Keratinocyte (primary cell): ENCODE data around the gene IDH1. TPM values are rescaled to one million over a fixed set of nuclear protein-coding genes. Genes with fewer than 3 reads are reported as not detected.

Source experiments
- DNase-seq: peaks from one replicate; pipeline ENCODE4 v3.0.0-alpha.2; 2011; ENCODE audit warnings: low read depth, missing footprints, low spot score
- FAIRE-seq: peaks from 2 replicates; lab custom pipeline; 2011; peaks lifted over from hg19 to GRCh38; lab: Jason Lieb, UNC
- H2AFZ ChIP-seq: 2 replicates; pipeline ENCODE4 v1.6.0; 2012; ENCODE audit warnings: low read length, control low read depth, inconsistent platforms; ENCODE audit not compliant: control insufficient read depth
- H3K27ac ChIP-seq: 2 replicates; pipeline ENCODE4 v1.5.1; 2011; ENCODE audit warnings: low read length; ENCODE audit not compliant: control insufficient read depth, insufficient read depth
- H3K27me3 ChIP-seq: 3 replicates; pipeline ENCODE4 v1.6.0; 2011; ENCODE audit warnings: low read length; ENCODE audit not compliant: control insufficient read depth, insufficient read depth; ENCODE audit errors: extremely low read depth
- H3K36me3 ChIP-seq, 2 experiments: 2 replicates in 1 of 2; 3 replicates in 1 of 2; pipeline ENCODE4 v1.5.1; 2011; ENCODE audit warnings: low read length in 2 of 2, mild to moderate bottlenecking in 1 of 2; ENCODE audit not compliant: control insufficient read depth in 2 of 2, insufficient read depth in 2 of 2; ENCODE audit errors: extremely low read depth in 1 of 2
- H3K4me1 ChIP-seq: 3 replicates; pipeline ENCODE4 v1.5.1; 2011; ENCODE audit warnings: low read length; ENCODE audit not compliant: control insufficient read depth, insufficient read depth; ENCODE audit errors: extremely low read depth
- H3K4me2 ChIP-seq: 3 replicates; pipeline ENCODE4 v1.6.0; 2011; ENCODE audit warnings: low read depth, low read length; ENCODE audit not compliant: control insufficient read depth, insufficient read depth; ENCODE audit errors: extremely low read depth
- H3K4me3 ChIP-seq, 3 experiments: fragments of 200-600 bp in 1 of 3; sonication (generic) in 1 of 3; 2 replicates in 2 of 3; 3 replicates in 1 of 3; pipeline ENCODE4 v1.5.1; 2011 to 2016; ENCODE audit warnings: low read length in 3 of 3, mild to moderate bottlenecking in 3 of 3, control low read depth in 2 of 3, inconsistent platforms in 1 of 3, low read depth in 1 of 3, mixed read lengths in 1 of 3, mixed run types in 1 of 3, moderate library complexity in 1 of 3; ENCODE audit not compliant: control insufficient read depth in 2 of 3, insufficient read depth in 2 of 3; ENCODE audit errors: extremely low read depth in 1 of 3
- H3K79me2 ChIP-seq: 2 replicates; pipeline ENCODE4 v1.6.0; 2012; ENCODE audit warnings: low read length; ENCODE audit not compliant: control insufficient read depth, insufficient read depth
- H3K9ac ChIP-seq: 3 replicates; pipeline ENCODE4 v1.6.0; 2011; ENCODE audit warnings: low read length; ENCODE audit not compliant: control insufficient read depth, insufficient read depth; ENCODE audit errors: extremely low read depth
- H3K9me1 ChIP-seq: 3 replicates; pipeline ENCODE4 v1.6.0; 2011; ENCODE audit warnings: low read length; ENCODE audit not compliant: control insufficient read depth, insufficient read depth; ENCODE audit errors: extremely low read depth
- H3K9me3 ChIP-seq: 2 replicates; pipeline ENCODE4 v1.5.1; 2012; ENCODE audit warnings: low read depth, low read length; ENCODE audit not compliant: control insufficient read depth
- H4K20me1 ChIP-seq: 3 replicates; pipeline ENCODE4 v1.6.0; 2011; ENCODE audit warnings: low read length; ENCODE audit not compliant: control insufficient read depth, insufficient read depth; ENCODE audit errors: extremely low read depth
- EZH2 ChIP-seq: IDR thresholded peaks from one replicate; pipeline ENCODE4 v1.6.1; 2012; ENCODE audit warnings: inconsistent platforms, mild to moderate bottlenecking, low read length, moderate library complexity
- dilution Hi-C: fragments of 300-500 bp; cut with MboI; formaldehyde crosslinking; loops from one replicate; pipeline ENCODE4 v1.7.0; 2020; ENCODE audit warnings: low sequenced_read_pairs; ENCODE audit not compliant: extremely low pct_ligation_motif_present
- polyA plus RNA-seq, 5 experiments: library from polyadenylated mRNA; depleted of rRNA in 3 of 5; stranded (reverse) in 3 of 5; stranded (forward) in 1 of 5; unstranded in 1 of 5; fragments of >200 nt; gene quantifications; 1 replicate in 1 of 5; 2 replicates in 3 of 5; 3 replicates in 1 of 5; pipeline versions ENCODE4 v1.2.1 to v1.2.3, GENCODE V29; 2011 to 2012; ENCODE audit warnings: missing spikeins in 2 of 5, low read depth in 1 of 5, low replicate concordance in 1 of 5
- TF ChIP-seq, protein P1 (sequence below), 3 experiments: IDR thresholded peaks in 1 of 3; conservative IDR thresholded peaks in 1 of 3; optimal IDR thresholded peaks in 1 of 3; 2 replicates in 2 of 3; 3 replicates in 1 of 3; pipeline versions ENCODE3 to v1.5.1; 2011; ENCODE audit warnings: low read length in 3 of 3, mild to moderate bottlenecking in 3 of 3, moderate library complexity in 2 of 3, control low read depth in 1 of 3, inconsistent platforms in 1 of 3; ENCODE audit not compliant: insufficient read depth in 2 of 3; ENCODE audit errors: extremely low read depth in 1 of 3

Gene IDH1
- polyA plus RNA-seq, 1 donor (not counting 4 experiments of a cell fraction or from before 2014, with no cell fraction given), result 160 TPM

DNA sequence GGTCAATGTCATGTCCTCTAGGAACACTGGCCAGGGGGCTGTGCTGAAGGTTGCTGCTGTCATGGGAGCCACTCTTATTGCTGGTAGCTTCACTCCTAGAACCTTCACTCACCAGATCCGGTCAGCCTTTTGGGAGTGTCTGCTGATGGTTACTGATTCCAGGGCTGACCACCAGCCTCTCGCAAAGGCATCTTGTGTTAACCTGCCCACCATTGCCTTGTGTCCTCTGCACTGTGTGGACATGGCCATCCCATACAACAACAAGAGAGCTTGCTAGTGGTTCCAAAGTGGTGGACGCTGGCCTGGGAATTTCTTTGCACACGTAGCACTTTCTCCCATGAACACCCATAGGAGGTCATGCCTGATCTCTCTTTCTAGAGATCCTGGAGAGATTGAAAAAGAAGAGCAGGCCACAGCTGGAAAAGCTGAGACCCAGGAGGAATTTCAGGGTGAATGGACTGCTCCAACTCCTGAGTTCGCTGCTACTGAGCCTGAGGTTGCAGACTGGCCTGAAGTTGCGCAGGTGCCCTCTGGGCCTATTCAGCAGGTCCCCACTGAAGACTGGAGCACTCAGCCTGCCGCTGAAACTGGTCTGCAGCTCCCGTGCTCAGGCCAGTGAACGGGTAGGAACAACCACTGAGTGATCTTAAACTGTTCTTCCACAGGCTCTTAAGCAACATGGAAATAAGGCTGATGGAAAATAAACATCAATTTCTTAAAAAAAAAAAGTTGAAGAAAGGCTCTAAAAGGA lies 46.4 kb downstream of the IDH1 start:
- H2AFZ ChIP-seq, result no peak overlapping the region
- DNase-seq (no peak), FAIRE-seq (no peak)
- TF ChIP-seq, protein P1, sequence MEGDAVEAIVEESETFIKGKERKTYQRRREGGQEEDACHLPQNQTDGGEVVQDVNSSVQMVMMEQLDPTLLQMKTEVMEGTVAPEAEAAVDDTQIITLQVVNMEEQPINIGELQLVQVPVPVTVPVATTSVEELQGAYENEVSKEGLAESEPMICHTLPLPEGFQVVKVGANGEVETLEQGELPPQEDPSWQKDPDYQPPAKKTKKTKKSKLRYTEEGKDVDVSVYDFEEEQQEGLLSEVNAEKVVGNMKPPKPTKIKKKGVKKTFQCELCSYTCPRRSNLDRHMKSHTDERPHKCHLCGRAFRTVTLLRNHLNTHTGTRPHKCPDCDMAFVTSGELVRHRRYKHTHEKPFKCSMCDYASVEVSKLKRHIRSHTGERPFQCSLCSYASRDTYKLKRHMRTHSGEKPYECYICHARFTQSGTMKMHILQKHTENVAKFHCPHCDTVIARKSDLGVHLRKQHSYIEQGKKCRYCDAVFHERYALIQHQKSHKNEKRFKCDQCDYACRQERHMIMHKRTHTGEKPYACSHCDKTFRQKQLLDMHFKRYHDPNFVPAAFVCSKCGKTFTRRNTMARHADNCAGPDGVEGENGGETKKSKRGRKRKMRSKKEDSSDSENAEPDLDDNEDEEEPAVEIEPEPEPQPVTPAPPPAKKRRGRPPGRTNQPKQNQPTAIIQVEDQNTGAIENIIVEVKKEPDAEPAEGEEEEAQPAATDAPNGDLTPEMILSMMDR (optimal IDR thresholded peaks at IDR 0.05 in 1 of 3, IDR thresholded peaks at IDR 0.05 in 1 of 3, conservative IDR thresholded peaks at IDR 0.05 in 1 of 3; ENCODE audit: extremely low read depth in 1 of 3, insufficient read depth in 2 of 3, low read length in 3 of 3), result no peak
- no peak for TF ChIP-seq EZH2
- H3K9me3 ChIP-seq, result no peaks in the 10 kb centered on the region
- H3K36me3 ChIP-seq, result no peaks in the 10 kb centered on the region
- no peak overlapping the region for H3K4me2 ChIP-seq
- no peaks in the 10 kb centered on the region for H3K79me2 ChIP-seq
- H3K27ac ChIP-seq, result no peak overlapping the region
- dilution Hi-C loops, result no loop called here
- no peak overlapping the region for H3K9ac ChIP-seq
- no peak overlapping the region for H3K4me3 ChIP-seq
- H4K20me1 ChIP-seq, result no peaks in the 10 kb centered on the region
- H3K4me1 ChIP-seq, result no peaks in the 10 kb centered on the region
- H3K9me1 ChIP-seq, result no peaks in the 10 kb centered on the region
- no peaks in the 10 kb centered on the region for H3K27me3 ChIP-seq

GRCh38 chr2:208207769-208208168 lies 47.1 kb downstream of the IDH1 start:
- no peak overlapping the region for H2AFZ ChIP-seq
- H3K9ac ChIP-seq, result no peak overlapping the region
- TF ChIP-seq, protein P1 (optimal IDR thresholded peaks at IDR 0.05 in 1 of 3, IDR thresholded peaks at IDR 0.05 in 1 of 3, conservative IDR thresholded peaks at IDR 0.05 in 1 of 3; ENCODE audit: extremely low read depth in 1 of 3, insufficient read depth in 2 of 3, low read length in 3 of 3), result no peak
- no peak for TF ChIP-seq EZH2
- DNase-seq (no peak), FAIRE-seq (no peak)
- H3K9me3 ChIP-seq, result no peaks in the 10 kb centered on the region
- H3K4me2 ChIP-seq, result no peak overlapping the region
- H3K27me3 ChIP-seq, result no peaks in the 10 kb centered on the region
- H4K20me1 ChIP-seq, result no peaks in the 10 kb centered on the region
- no peaks in the 10 kb centered on the region for H3K79me2 ChIP-seq
- H3K36me3 ChIP-seq, result no peaks in the 10 kb centered on the region
- no peaks in the 10 kb centered on the region for H3K9me1 ChIP-seq
- H3K4me3 ChIP-seq, result no peak overlapping the region
- no peak overlapping the region for H3K27ac ChIP-seq
- H3K4me1 ChIP-seq, result no peaks in the 10 kb centered on the region
- dilution Hi-C loops, result no loop called here
